Measurements from ENCODE around the gene ZPR1.
A peak's percentile ranks its signal among the peaks of the same experiment; 100 is the strongest.

DNA sequence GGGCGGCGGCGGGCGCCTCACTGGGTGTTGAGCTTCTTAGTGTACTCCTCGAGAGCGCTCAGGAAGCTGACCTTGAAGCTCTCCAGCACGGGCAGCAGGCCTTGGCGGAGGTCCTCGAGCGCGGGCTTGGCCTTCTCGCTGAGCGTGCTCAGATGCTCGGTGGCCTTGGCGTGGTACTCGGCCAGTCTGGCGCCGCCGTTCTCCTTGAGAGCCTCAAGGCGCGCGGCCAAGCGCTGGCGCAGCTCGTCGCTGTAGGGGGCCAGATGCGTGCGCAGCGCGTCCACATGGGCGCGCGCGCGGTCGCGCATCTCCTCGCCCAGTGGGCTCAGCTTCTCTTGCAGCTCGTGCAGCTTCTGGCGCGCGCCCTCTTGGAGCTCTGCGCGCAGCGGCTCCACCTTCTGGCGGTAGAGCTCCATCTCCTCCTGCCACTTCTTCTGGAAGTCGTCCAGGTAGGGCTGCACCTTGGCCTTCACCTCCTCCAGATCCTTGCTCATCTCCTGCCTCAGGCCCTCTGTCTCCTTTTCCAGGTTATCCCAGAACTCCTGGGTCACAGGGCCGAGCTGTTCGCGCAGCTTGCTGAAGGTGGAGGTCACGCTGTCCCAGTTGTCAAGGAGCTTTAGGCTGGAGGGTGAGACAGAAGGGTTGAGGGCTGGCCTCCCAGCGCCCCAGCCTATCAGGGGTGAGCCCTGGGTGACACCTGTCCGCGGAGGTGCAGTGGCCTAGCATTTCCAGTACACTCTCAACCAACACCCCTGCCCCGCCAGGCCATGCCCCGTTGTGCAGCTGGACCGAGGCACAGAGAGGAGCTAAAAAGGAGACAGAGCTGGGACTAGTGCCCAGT, 48.2 kb upstream of the ZPR1 start:
- TF ChIP-seq CTCF (IDR thresholded peaks at IDR 0.05; ENCODE audit: insufficient read depth, low read length, poor library complexity, severe bottlenecking), result peak; percentile 62
- TF ChIP-seq EZH2phosphoT487 (conservative IDR thresholded peaks at IDR 0.05; ENCODE audit: low read length), result no peak

Measured in SU-DHL-6 (cell line).